Right lobe of liver (tissue), 6 donors: ENCODE measurements around the gene ZNF644. TPM values are rescaled to one million over a fixed set of nuclear protein-coding genes. Genes with fewer than 3 reads are reported as not detected.

Experiments used
- ATAC-seq, 4 donors: fragments of 200-7000 bp; cut with Tn5 transposase; one replicate each; pipeline ENCODE4 v1.9.1; 2020; ENCODE audit warnings: mild to moderate bottlenecking in 4 of 4, moderate library complexity in 4 of 4
- DNase-seq, 3 donors: peaks; one replicate each; pipeline ENCODE4 v3.0.0-alpha.2; 2020
- H3K27ac ChIP-seq, 3 donors: fragments of 200-600 bp; one replicate each; pipeline ENCODE4 v1.8.0; 2022
- H3K27me3 ChIP-seq, 2 donors: fragments of 200-600 bp; one replicate each; pipeline ENCODE4 v1.8.0; 2022
- H3K36me3 ChIP-seq, 4 donors: fragments of 200-600 bp; sonication (generic) in 1 of 4; one replicate each; pipeline versions ENCODE4 v1.5.1 to v1.8.0; 2017 to 2022; ENCODE audit warnings: control low read depth in 1 of 4
- H3K4me1 ChIP-seq, 4 donors: fragments of 200-600 bp; sonication (generic) in 1 of 4; one replicate each; pipeline versions ENCODE4 v1.5.1 to v1.8.0; 2017 to 2022; ENCODE audit warnings: control low read depth in 1 of 4
- H3K4me3 ChIP-seq, 3 donors: fragments of 200-600 bp; one replicate each; pipeline ENCODE4 v1.8.0; 2022
- H3K9me3 ChIP-seq, 4 donors: fragments of 200-600 bp; sonication (generic) in 1 of 4; one replicate each; pipeline versions ENCODE4 v1.5.1 to v1.8.0; 2017 to 2022; ENCODE audit warnings: control low read depth in 1 of 4
- POLR2A ChIP-seq: fragments of 450-650 bp; IDR thresholded peaks from one replicate; pipeline ENCODE4 v1.6.1; 2017; ENCODE audit warnings: antibody characterized with exemption, mild to moderate bottlenecking
- WGBS: methylation state at CpG from one replicate; pipeline ENCODE4 v1.1.6; 2018; ENCODE audit warnings: low coverage, low lambda C conversion rate; ENCODE audit not compliant: insufficient coverage; ENCODE audit errors: missing lambda C conversion rate; 5-methylcytosine and 5-hydroxymethylcytosine counted together
- intact Hi-C, 2 donors: fragments of 100-400 bp; cut with DNase I; formaldehyde crosslinking; loops; one replicate each; pipeline versions ENCODE4 v1.11.2 to v1.14.1; 2022
- total RNA-seq, 6 experiments: library from RNA; depleted of rRNA in 2 of 6; stranded (reverse); fragments of >200 nt in 2 of 6; fragmentation: NEBNext Ultra II Directional in 3 of 6; extraction: Animal tissue kit (Norgen Biotek cat#: 25700) in 3 of 6; gene quantifications; one replicate each; pipeline versions ENCODE4 v1.1.0 to v1.2.4, GENCODE V29; 2016 to 2023
- TF ChIP-seq, protein P1 (sequence below), 4 donors: fragments of 200-600 bp in 3 of 4; fragments of 450-650 bp in 1 of 4; IDR thresholded peaks; one replicate each; pipeline versions ENCODE4 v1.5.1 to v1.8.0; 2016 to 2022; ENCODE audit warnings: antibody characterized with exemption in 4 of 4, mild to moderate bottlenecking in 2 of 4
- donor health status: DM: no; HTN: yes; CAD: no.
- donor health status: DM: no; HTN: no; CAD: no.
- donor health status: DM: no; HTN: no; CAD: no.
- donor health status: DM: no; HTN: yes; CAD: no.
- donor health status: DM: no; HTN: yes; CAD: no.

ZNF644 gene
- total RNA-seq, 6 experiments from 2014 or later, result 19.3 to 26.9 (median 19.9) TPM

DNA sequence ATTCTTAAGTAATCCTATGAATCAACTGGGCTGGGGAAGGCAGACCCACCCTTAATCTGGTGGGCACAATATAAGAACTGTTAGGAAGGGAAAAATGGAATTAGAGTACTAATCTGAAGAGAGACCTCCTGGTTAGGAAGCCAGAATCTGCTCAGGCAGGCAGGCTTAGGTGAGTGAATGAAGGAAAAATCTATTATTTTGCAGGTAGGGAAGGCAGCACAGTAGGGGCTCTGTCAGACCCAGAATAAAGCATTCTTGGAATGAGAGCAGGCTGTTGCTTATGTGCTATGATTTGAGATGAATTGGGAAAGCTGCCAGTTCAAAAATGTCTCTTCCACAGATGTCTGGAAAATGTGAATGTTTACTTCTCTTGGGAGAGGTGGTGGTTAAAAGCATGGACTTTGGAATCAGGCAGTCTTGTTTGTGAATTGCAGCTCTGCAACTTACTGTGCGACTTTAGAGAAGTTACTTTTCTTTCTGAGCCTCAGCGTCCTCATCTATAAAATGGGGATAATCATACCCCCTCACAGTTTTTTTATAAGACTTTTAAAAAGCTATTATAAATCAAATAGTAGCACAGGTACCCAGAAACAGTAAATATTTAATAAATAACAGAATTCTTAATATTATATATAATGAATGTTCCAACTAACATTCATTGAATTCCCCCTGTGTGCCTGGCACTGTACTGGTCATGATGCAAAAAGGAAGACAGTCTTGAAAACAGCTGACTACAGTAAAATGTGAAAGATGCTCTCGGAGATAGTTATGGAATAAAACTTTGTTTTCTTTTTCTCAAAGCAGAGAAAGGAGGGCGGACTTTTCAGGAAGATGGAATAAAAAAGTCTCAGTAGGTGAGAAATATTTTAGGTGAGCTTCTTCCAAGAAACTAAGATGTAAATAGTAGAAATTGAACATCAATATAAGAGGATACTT lies 15.3 kb upstream of the ZNF644 start:
- Histone ChIP-seq H3K27ac (no peak overlapping the region), H3K36me3 (no peaks in the 10 kb centered on the region), H3K27me3 (no peaks in the 10 kb centered on the region), H3K9me3 (peaks cover 0 to 3% (median 0%) of the 10 kb centered on the region in 4 donors), H3K4me3 (no peak overlapping the region), H3K4me1 (peaks cover 0 to 9% (median 0%) of the 10 kb centered on the region in 4 donors)
- no peak for TF ChIP-seq POLR2A
- TF ChIP-seq, protein P1, sequence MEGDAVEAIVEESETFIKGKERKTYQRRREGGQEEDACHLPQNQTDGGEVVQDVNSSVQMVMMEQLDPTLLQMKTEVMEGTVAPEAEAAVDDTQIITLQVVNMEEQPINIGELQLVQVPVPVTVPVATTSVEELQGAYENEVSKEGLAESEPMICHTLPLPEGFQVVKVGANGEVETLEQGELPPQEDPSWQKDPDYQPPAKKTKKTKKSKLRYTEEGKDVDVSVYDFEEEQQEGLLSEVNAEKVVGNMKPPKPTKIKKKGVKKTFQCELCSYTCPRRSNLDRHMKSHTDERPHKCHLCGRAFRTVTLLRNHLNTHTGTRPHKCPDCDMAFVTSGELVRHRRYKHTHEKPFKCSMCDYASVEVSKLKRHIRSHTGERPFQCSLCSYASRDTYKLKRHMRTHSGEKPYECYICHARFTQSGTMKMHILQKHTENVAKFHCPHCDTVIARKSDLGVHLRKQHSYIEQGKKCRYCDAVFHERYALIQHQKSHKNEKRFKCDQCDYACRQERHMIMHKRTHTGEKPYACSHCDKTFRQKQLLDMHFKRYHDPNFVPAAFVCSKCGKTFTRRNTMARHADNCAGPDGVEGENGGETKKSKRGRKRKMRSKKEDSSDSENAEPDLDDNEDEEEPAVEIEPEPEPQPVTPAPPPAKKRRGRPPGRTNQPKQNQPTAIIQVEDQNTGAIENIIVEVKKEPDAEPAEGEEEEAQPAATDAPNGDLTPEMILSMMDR (IDR thresholded peaks at IDR 0.05), result no peak
- intact Hi-C loops, result no loop called here
- ATAC-seq, result peak; percentile 67 to 86 (median 76)
- 63% methylated on average over 4 of the region's 4 CpGs for WGBS
- no peak for DNase-seq

DNA sequence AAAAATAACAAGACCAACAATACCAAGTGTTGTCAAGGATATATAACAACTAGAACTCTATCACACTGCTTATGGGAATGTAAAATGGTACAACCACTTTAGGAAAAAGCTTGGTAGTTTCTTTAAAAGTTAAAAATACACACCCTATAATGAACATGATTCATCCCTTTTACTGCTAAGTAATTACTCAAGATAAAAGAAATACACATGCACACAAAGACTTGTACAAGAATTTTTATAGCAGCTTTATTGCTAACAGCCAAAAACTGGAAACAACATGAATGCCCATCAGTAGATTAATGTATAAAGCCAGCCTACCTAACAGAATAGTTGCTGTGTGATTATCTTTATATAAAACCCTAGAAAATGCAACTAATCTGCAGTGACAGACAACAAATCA lies 10.5 kb upstream of the ZNF644 start:
- Histone ChIP-seq H3K9me3 (no peaks in the 10 kb centered on the region), H3K36me3 (no peaks in the 10 kb centered on the region), H3K27me3 (no peaks in the 10 kb centered on the region), H3K4me1 (peaks cover 0 to 7% (median 0%) of the 10 kb centered on the region in 4 donors), H3K4me3 (no peak overlapping the region), H3K27ac (no peak overlapping the region)
- TF ChIP-seq POLR2A, result no peak
- intact Hi-C loops, result no loop called here
- ATAC-seq (no peak), DNase-seq (no peak)

DNA sequence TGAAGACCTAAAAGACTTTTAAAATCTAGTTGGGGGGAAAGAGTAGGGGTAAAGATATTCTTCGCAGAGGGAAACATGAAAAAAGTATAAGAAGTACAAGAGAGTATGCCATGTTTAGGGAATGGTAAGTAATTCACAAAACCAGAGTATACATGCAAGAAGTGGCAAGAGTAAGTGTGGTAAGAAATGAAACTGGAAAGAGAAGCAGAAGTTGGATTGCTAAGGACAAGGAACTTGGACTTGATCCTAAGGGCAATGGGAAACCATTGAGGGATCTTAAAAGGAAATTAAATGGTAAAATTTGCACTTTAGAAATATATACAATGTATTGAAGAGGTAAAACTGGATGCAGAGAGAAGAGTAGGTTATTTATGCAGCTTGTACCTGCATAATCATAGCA lies 9.2 kb upstream of the ZNF644 start:
- Histone ChIP-seq H3K4me1 (peaks cover 0 to under 1% (median 0%) of the 10 kb centered on the region in 4 donors), H3K36me3 (no peaks in the 10 kb centered on the region), H3K4me3 (no peak overlapping the region), H3K27me3 (no peaks in the 10 kb centered on the region), H3K27ac (no peak overlapping the region), H3K9me3 (no peaks in the 10 kb centered on the region)
- WGBS, result 89% methylated on average over 1 of the region's 1 CpG
- ATAC-seq, result no peak
- intact Hi-C loops, result no loop called here
- DNase-seq, result no peak
- TF ChIP-seq POLR2A, result no peak
- TF ChIP-seq, protein P1 (IDR thresholded peaks at IDR 0.05), result no peak

DNA sequence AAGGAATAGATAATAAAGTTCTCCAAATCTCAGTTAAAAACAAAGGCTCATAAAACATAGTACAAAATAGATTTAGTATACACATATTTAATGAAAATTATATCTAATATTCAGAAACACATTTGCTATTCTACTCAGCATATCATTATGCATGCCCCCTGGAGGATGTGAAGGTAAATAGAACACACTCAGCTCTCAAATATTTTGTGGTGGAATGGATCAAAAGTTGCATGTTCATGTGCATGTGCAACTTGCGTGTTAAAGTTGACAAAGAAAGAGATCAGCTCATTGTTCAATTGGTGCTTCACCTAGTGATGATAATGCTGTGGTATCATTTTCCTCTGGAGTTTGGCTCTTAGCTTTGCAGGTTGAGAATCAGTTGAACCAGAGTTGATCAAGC lies 4.9 kb upstream of the ZNF644 start:
- intact Hi-C loops, result no loop called here
- TF ChIP-seq, protein P1 (IDR thresholded peaks at IDR 0.05), result peak; percentile 18 to 22 (median 20)
- no peak for TF ChIP-seq POLR2A
- H3K36me3 ChIP-seq, result no peaks in the 10 kb centered on the region
- H3K27me3 ChIP-seq, result no peaks in the 10 kb centered on the region
- WGBS, result 22% methylated on average over 1 of the region's 1 CpG
- H3K9me3 ChIP-seq, result no peaks in the 10 kb centered on the region
- no peak overlapping the region for H3K4me3 ChIP-seq
- ATAC-seq, result peak in 1 of 4 donors; percentile 10
- H3K27ac ChIP-seq, result peak overlapping the region in 2 of 3 donors; percentile 11 to 84
- DNase-seq, result no peak
- peaks cover 0 to 12% (median 3%) of the 10 kb centered on the region in 4 donors for H3K4me1 ChIP-seq

- peak overlapping the region in 2 of 3 donors; percentile 11 to 84 for H3K27ac ChIP-seq
- DNase-seq (no peak), ATAC-seq (peak; percentile 19 to 66 (median 55))
- TF ChIP-seq, protein P1 (IDR thresholded peaks at IDR 0.05), result no peak
- TF ChIP-seq POLR2A, result peak; percentile 11
- intact Hi-C loops, result no loop called here
- peak overlapping the region in 1 of 3 donors; percentile 4 for H3K4me3 ChIP-seq
- H3K27me3 ChIP-seq, result no peaks in the 10 kb centered on the region
- 24% methylated on average over 4 of the region's 4 CpGs for WGBS
- H3K36me3 ChIP-seq, result no peaks in the 10 kb centered on the region
- H3K4me1 ChIP-seq, result peaks cover 0 to 12% (median 3%) of the 10 kb centered on the region in 4 donors
- no peaks in the 10 kb centered on the region for H3K9me3 ChIP-seq
Measured at GRCh38 chr1:91026320-91026719, 4.5 kb upstream of the ZNF644 start.
